ENCODE data around the gene TEX261. TPM values are rescaled to one million over a fixed set of nuclear protein-coding genes. Genes with fewer than 3 reads are reported as not detected.

The TEX261 gene
- total RNA-seq, 1 experiment from 2014 or later = 54.2 TPM

DNA sequence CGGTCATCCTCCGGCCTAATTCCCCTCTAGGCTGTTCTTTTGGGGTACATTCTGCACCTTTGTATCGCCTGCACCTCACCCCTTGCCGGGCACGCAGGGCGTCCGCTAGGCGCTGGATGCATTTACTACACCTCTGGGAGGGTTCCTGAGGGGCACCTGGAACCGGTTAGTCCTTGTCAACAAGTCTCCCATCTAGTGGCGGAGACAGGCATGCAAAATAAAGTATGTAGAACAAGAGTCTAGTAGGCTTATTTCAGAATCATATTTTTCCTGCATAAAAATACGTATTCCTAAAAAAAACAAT, 705 bp upstream of the TEX261 start:
- peak overlapping the region; percentile 83 for H3K4me3 ChIP-seq (ENCODE audit: low read length)
- TF ChIP-seq, protein P1, sequence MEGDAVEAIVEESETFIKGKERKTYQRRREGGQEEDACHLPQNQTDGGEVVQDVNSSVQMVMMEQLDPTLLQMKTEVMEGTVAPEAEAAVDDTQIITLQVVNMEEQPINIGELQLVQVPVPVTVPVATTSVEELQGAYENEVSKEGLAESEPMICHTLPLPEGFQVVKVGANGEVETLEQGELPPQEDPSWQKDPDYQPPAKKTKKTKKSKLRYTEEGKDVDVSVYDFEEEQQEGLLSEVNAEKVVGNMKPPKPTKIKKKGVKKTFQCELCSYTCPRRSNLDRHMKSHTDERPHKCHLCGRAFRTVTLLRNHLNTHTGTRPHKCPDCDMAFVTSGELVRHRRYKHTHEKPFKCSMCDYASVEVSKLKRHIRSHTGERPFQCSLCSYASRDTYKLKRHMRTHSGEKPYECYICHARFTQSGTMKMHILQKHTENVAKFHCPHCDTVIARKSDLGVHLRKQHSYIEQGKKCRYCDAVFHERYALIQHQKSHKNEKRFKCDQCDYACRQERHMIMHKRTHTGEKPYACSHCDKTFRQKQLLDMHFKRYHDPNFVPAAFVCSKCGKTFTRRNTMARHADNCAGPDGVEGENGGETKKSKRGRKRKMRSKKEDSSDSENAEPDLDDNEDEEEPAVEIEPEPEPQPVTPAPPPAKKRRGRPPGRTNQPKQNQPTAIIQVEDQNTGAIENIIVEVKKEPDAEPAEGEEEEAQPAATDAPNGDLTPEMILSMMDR (conservative IDR thresholded peaks at IDR 0.05; ENCODE audit: low read depth, low read length) = peak; percentile 62
- no peak for TF ChIP-seq EZH2phosphoT487 (IDR thresholded peaks at IDR 0.05; ENCODE audit: borderline replicate concordance, low read length)
- intact Hi-C loops (cut with micrococcal nuclease) = no loop called here
- ChIA-PET CTCF (no interaction called here), POLR2A (ENCODE audit: unreplicated experiment) (no interaction called here)
- ATAC-seq = peak; percentile 53
- H2AFZ ChIP-seq (ENCODE audit: low read length) = peak overlapping the region; percentile 95
- no peaks in the 10 kb centered on the region for H3K9me2 ChIP-seq (replicated peaks; ENCODE audit: low read length)
- no TSS peak for BruUV-seq (replicated peaks)
- H3K79me2 ChIP-seq (ENCODE audit: low read length) = peaks cover 30% of the 10 kb centered on the region
- DNase-seq = peak; percentile 69
- H3K4me2 ChIP-seq (ENCODE audit: low read length) = peak overlapping the region; percentile 94
- peaks cover 11% of the 10 kb centered on the region for H3K4me1 ChIP-seq (ENCODE audit: insufficient read depth, low read length)
- H4K20me1 ChIP-seq (ENCODE audit: low read length) = peaks cover 14% of the 10 kb centered on the region; the same call in 1 of the 2 replicates
- no peaks in the 10 kb centered on the region for H3K27me3 ChIP-seq (ENCODE audit: low read length)
- H3K9ac ChIP-seq (ENCODE audit: low read length) = peak overlapping the region; percentile 41
- H3F3A ChIP-seq (ENCODE audit: low read length, unreplicated experiment) = no peaks in the 10 kb centered on the region
- no peak overlapping the region for H3K27ac ChIP-seq (ENCODE audit: low read length)
- no peaks in the 10 kb centered on the region for H3K9me3 ChIP-seq (ENCODE audit: low read length)
- H3K36me3 ChIP-seq (ENCODE audit: low read depth, low read length) = peaks cover 3% of the 10 kb centered on the region; the same call in 1 of the 2 replicates

DNA sequence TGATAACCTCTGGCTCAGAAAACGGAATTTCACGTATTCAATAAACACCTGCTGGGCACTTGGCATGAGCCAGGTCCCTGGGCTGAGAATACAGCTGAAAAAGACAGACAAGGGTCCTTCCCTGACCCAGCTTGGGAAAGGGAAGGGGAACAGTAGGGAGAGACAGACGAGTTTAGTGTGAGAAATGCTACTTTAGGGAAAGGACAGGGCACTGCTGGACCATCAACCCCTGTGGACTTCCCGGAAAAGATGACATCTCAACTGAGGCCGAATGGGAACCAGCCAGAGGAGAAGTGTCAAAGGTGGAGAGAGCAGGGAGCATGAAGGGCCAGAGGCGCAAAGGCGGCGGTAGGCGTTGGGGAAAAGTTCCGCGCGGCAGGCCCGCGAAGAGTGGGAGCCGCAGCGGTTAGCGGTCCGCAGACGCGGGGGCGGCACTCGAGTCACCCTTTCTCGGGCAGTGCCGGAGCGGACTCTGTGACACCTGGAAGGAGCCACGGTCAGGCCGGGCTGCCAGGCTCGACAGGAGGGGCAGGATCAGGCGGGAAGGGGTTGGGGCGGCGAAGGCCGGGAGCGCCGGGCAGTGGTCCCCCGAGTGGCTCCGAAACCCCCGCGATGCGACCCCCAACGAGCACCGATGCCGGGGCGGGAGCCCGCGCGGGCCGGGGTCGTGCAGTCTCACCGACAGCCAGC, 519 bp downstream of the TEX261 start:
- Histone ChIP-seq H3F3A (ENCODE audit: low read length, unreplicated experiment) (no peaks in the 10 kb centered on the region), H3K4me3 (ENCODE audit: low read length) (peak overlapping the region; percentile 83), H3K9ac (ENCODE audit: low read length) (peak overlapping the region; percentile 92), H3K9me2 (replicated peaks; ENCODE audit: low read length) (no peaks in the 10 kb centered on the region), H3K4me2 (ENCODE audit: low read length) (peak overlapping the region; percentile 89), H3K36me3 (ENCODE audit: low read depth, low read length) (peaks cover 7% of the 10 kb centered on the region; the same call in 1 of the 2 replicates), H3K79me2 (ENCODE audit: low read length) (peaks cover 30% of the 10 kb centered on the region), H3K9me3 (ENCODE audit: low read length) (no peaks in the 10 kb centered on the region), H3K27ac (ENCODE audit: low read length) (no peak overlapping the region), H3K27me3 (ENCODE audit: low read length) (no peaks in the 10 kb centered on the region), H4K20me1 (ENCODE audit: low read length) (peaks cover 14% of the 10 kb centered on the region; the same call in 1 of the 2 replicates), H3K4me1 (ENCODE audit: insufficient read depth, low read length) (peaks cover 11% of the 10 kb centered on the region), H2AFZ (ENCODE audit: low read length) (peak overlapping the region; percentile 90)
- POLR2A ChIA-PET (ENCODE audit: unreplicated experiment) = no interaction called here
- CTCF ChIA-PET = no interaction called here
- intact Hi-C loops (cut with micrococcal nuclease) = no loop called here
- ATAC-seq (peak; percentile 37), DNase-seq (no peak)
- BruUV-seq (replicated peaks) = no TSS peak
- no peak for TF ChIP-seq EZH2 (IDR thresholded peaks at IDR 0.05; ENCODE audit: low read length, unreplicated experiment)
- TF ChIP-seq EZH2phosphoT487 (IDR thresholded peaks at IDR 0.05; ENCODE audit: borderline replicate concordance, low read length) = no peak
- TF ChIP-seq, protein P1 (conservative IDR thresholded peaks at IDR 0.05; ENCODE audit: low read depth, low read length) = no peak
